GM18517 (cell line): ENCODE results near the gene SAMSN1.

Source experiments
- ATAC-seq: cut with Tn5 transposase; IDR thresholded peaks from one replicate; pipeline ENCODE4 v1.9.1; 2021; ENCODE audit warnings: mild to moderate bottlenecking, moderate library complexity; ENCODE audit not compliant: unreplicated experiment

Gene SAMSN1

DNA sequence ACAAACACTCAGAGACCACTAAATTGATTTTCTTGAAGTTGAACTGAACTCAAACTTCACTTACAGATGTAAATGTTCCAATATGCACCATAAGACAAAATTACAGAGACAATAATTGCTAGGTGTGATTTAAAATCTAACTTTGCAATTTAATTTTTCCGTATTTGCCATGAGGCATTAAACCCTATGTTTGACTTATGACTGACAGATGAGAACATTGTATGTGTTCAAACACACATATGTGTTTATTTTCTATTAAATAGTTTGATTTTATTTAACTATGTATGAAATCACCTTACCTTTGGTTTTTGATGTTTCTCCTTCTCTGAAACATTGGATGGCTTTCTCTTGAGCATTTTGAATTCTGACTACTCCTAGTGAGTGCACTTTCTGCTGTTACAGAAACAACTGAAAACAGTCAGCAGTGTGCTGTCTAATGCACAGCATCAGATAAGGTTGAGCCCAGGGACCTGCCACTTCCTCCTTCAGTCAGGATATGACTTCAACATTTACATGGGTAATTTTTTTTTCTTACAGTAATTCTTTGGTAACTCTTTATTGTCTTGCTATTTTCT lies at the start of gene SAMSN1:
Gene SAMSN1, minus strand, starts transcription at position 410 of the 575 bp plus-strand sequence. Its CDS starts 54 bp downstream, at position 356.
- ATAC-seq, result peak; percentile 91

DNA sequence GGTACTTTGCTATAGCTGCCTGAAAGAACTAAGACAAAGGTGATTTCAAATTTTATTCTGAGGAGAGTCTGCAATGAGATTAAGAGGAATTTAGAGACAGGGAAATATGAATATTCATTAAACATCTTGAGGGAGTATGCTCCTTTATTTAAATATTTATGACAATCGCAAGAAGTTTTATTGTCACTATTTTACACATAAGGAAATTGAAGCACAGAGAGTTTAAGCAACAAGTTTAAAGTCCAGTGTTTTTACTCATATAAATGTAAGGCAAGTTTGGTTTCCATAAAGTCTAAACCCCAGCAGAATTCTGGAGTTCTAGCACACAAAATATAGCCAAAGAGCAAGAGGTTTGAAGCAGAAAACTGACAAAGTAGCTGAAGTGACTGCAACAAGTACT lies 49.3 kb upstream of the SAMSN1 start:
- no peak for ATAC-seq

DNA sequence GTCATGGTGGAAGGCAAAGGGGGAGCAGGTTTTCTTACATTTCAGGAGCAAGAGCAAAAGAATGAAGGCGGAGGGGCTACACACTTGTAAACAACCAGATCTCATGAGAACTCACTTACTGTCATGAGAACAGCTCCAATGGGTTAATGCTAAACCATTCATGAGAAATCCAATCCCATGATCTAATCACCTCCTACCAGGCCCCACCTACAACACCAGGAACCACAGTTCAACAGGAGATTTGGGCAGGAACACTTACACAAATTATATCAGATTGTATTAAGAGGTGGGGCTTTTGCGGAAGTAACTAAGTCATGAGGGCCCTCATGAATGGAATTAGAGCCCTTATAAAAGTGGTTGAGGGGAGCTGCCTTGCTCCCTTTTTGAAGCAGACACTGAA lies 48.9 kb upstream of the SAMSN1 start:
- no peak for ATAC-seq

DNA sequence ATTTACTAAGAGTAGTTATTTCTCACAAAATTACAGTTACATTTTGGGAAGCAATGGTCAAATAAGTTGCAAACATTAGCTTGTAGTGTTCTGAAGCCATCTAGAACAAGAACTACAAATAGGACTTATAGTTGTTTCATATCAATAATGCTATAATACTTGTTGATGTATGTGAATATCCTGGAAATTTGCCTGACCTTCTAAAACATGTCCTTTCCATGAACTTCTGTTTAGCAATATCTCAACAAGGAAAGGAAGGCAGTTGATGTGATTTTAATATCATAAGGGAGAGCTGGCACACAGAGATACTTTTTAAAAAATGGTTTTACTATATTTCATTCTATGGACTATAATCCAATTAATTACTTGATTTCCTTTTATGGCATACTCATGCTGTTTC lies 47.1 kb upstream of the SAMSN1 start:
- no peak for ATAC-seq

DNA sequence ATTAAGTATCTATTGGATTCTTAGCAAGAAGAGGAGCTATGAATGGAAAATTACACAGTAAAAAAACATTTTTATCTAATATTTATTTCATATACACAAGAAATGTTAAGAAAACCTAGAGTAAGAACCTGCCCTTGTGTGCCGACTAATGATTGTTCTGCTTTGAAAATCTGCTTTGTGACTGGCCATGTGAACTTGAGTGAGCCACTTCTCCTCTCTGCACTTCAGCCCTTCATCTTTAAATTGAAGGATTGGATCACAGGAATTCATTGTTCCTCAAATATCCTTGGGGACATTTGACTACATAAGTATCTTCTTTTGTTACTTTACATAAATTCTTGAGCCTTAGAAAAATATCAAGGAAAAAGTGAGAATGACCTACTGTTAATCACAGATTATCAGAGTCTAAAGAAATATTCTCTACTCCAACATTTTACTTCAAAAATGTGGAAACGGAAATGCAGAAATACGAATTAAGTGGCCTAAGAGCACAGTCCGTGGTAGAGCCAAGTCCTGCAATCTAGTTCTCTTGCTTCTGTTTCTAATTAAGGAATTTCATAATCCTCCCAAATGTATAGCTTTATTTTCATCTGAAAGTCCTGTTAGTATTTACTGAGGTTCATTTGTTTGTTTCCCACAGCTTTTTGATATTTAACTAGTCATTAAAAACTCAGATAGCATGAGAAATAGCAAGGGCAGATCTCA lies 46.3 kb upstream of the SAMSN1 start:
- no peak for ATAC-seq

DNA sequence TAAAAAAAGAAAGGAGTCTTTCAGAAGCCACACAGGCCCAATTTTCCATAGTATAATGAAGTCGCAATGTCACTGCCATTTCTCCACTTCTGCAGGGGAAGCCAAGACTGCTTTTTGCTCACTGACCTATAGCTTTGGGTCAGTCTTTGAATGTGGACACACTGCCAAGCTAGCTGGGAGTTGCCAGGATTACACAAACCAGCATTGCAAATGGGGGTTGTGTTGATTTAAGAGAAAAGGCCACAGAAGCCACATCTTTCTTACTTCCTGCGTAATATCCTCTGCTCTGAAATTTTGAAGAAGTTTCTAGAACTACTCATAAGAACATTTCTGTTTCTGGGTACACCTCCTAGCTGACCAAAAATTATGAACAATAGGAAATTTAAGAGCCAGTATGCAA lies 45.8 kb upstream of the SAMSN1 start:
- ATAC-seq, result no peak

DNA sequence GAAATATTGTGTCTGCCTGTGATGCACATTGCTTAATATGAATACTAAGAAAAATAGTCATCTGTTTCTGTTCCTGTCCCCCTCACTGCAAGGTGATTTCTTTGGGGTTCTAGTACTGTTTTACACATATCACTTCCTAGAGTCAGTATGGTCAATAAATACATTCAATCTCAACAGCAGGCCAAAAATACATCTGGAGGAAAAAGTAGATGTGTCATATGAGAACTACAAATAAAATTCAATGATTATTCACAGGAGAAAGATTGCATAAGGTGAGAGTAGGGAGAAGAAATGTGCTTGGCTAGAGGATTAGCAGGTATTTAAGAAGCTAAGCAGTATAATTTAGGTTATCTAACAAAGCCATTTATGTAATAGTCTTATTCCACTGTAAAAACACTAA lies 45.3 kb upstream of the SAMSN1 start:
- ATAC-seq, result no peak

DNA sequence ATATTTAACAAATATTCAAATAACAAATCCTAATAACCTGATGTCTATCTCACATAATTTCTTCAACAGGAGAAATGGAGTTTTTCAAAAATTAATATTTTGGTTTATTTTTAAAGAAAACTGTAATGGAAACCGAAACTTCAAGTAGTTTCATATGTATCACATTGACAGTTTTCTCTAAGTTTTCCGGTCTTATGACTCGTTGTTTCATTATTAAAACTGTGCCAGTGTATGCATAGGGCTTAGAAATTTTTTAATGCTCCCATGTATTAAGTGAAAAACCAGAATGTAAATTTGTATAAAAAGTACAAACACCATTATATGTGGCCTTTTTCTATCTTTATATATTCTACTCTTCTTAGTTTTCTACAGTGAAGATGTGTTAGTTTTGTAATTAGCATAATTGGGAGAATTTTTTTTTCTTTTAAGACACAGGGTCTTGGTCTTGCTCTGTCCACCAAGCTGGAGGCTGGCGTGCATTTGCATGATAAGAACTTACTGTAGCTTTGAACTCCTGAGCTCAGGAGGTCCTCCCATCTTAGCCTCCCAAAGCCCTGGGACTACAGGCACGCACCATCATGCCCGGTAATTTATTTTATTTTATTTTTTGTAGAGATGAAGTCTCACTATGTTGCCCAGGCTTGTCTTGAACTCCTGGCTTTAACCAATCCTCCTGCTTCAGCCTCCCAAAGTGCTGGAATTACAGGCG lies 43.9 kb upstream of the SAMSN1 start:
- ATAC-seq, result peak; percentile 94

DNA sequence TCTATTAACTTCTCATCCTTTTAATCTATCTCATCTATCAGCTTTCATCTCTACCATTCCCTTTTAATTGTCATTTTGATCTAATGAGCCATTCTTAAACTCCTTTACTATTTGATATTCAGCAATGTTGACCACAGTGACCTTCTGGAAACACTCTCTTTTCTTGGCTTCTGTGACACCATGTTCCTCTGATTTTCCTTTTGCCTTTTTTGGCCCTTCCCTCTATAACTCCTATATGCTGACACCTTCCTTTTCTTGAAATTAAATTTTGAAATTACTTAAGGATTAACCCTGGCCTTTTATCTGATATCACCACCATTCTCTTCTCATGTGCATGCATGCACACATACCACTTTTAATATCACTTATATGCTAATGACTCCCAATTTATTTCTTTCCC lies 41.2 kb upstream of the SAMSN1 start:
- no peak for ATAC-seq

DNA sequence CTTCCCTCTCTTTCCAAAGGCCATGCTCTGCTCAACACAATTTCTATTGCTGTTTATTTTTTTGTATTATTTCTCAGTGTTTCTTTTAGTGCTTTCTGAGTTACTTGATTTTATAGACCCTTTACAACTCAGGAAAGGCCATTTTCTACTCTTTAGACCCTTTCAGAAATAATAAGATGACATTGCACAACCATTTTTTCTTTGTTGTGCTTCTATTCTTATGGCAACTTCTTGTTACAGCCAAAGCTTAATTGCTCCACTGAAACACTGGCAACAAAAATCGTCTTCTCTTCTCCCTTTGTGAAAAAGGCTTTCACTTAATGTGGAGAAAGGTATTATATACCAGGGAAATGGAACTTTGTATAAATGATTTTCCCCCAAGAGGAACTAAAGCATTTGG lies 39.0 kb upstream of the SAMSN1 start:
- ATAC-seq, result no peak

DNA sequence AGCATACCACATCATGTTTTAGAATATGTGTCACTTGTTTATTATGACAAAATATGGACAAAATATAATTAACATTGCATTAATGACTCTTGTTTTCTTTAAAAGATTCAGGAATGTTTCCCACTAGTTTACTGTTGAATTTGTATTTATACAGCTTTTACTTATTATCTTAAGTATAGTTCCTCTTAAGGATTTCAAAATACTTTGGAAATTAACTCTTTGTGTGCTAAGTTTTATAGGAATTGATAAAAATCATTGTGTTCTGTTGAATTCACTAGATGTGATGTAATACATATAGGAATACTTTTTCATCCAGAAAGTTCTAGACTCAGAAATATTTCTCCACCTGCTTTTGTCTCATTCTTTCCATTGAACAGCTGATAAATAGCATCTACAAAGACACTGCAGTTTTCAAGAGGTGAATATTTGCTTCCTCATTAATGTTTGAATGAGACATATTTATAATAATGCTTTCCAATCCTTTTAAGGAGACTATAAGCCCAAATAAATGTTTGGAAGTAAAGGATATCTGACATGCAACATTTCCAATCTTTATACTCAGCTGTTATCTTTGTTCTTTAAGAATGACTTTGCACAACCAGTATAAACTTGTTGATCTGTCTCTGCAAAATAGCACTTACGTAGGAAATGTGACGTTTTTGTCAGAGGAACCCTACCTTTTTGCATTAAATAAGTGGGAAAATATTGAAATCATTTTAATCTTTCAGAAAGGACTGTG lies 38.4 kb upstream of the SAMSN1 start:
- no peak for ATAC-seq

DNA sequence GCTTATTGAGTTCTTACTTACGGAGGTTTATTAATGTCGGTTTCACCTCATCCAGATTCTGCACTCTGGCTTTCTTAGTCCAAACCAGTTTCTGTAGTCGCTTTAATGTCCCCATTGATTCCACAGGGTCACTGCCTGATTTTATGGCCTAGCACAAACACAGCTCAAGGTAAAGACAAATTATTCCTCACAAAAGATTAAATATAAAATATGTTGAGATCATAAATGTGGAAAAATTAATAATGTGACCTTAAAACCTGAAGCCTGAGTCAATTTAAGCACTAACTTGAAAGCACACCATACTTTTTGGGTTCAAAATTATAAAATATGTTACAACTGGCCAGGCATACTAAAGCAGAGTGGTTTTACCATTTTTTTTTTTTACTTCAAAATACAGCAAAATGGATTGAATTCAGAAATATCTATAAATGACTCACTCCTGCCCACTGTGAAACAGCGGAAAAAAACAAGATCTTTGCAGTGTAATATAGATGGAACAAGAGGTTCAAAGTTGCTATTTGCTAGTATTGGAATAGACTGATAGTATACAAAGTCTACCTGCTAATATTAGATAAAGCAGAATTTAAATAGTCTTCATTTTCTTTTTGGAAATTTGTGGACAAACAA lies 37.6 kb upstream of the SAMSN1 start:
- ATAC-seq, result no peak

DNA sequence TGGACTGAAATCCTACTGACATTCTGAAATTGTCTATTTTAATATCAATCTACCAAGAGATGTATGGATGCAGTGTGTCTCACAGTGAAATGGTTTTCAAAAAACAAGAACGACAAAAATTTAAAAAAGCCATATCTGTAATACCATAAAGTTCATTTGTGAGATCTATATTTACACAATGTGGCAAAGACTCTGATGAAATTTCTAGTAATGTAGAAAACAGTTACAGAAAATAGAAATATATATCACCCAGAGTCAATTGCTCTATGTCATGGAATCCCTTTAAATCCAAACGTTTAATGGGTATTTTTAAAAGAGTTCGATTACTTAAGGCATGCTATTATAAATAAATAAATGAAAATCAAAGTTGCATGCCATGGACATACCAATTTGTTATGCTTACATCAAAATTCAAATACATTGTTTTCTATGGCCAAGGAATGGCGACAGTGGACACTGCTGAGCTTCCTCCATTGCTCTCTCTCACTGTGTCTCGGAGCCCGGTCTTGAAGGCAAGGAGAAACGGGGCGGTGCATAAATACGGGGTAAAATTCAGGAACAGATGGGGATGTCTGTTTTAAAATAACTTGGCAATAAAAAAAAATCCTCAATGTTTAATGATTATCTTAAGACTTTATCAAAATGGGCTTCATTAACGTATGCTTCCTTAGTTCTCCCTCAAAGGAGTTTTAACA lies 37.0 kb upstream of the SAMSN1 start:
- no peak for ATAC-seq

DNA sequence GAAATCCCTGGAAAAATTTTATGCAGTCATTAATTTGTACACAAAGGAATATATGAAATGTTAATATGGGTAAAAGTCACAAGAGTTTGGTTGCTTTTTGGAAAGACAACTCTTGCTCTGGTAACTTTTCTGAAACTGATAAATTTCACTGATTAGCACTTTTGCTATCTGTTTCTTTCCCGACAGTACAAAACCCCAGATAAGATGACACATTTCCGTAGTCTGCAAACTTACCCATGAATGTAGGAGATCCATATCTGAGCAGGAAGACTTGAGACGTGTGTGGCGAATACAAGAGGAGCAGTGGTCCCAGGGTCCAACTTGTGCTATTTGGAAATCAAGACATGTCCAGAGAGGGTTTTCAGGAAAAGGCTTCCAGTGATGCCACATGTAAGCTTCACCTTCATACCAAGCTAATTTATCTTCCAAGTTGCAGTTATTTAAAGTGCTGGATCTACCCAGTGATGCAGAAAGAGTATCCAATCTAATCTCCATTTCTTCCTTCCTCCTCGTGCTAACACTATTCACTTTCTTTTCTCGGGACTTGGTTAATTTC lies 35.9 kb upstream of the SAMSN1 start:
- no peak for ATAC-seq

DNA sequence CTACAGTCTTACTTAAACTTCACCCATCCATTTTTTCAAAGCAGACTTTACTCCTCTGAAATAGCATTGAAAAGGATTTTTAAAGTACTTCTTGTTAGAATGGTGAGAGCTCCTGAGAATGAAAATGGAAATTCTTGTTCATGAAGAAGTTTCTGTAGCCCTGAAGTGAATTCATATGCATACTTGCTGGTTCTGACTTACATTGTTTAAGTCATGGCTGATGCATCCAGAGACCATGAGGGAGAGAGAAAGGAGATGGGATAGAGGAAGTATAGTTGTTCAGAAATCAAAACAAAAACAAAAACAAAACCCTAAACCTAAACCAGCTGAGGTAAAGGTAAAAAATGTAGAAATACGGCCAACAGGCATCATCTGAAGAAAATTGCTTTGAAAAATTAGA lies 27.1 kb upstream of the SAMSN1 start:
- ATAC-seq, result no peak

DNA sequence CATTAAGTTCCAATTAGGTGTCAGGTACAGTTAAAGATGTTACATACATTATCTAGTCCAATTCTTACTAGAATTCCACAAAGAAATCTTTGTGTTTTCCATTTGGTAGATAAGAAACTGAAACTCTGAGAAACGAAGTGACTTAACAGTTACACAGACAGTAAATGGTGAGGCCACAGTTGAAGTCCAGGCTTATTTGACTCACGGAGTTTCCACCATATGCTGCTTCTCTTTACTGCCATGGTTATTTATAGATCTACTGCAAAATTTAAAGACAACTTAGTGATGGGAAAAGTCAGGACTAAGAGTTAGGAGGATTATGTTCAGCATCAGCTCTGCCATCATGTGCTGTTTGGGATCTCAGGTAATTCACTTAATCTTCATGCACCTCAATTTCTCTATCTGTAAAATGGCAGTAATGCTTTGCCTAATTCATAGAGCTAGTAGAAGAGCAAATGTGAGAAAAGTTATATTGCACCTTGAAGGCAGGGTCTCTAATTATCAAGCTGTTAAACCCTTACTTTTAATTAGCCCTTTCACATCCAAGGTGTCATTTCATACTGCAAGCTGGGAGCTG lies 26.2 kb upstream of the SAMSN1 start:
- no peak for ATAC-seq

DNA sequence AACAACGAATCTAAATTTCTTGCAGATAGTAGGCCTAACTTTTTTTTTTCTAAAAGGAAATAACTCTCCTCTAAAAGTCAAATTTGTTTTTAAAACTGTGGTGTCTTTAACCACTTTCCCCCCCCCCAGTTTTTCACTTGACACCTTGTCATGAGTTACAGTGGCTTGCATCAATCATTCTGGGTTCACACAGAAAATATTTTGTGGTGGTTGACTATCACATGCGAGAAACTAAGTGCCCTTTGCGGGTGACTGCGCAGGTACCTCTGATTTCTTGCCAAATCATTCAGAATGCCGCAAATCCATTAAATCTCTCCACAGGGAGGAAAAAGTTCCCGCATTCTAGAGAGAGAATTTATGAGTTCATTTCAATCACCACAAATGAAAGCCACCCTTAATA lies 23.8 kb upstream of the SAMSN1 start:
- ATAC-seq, result no peak

DNA sequence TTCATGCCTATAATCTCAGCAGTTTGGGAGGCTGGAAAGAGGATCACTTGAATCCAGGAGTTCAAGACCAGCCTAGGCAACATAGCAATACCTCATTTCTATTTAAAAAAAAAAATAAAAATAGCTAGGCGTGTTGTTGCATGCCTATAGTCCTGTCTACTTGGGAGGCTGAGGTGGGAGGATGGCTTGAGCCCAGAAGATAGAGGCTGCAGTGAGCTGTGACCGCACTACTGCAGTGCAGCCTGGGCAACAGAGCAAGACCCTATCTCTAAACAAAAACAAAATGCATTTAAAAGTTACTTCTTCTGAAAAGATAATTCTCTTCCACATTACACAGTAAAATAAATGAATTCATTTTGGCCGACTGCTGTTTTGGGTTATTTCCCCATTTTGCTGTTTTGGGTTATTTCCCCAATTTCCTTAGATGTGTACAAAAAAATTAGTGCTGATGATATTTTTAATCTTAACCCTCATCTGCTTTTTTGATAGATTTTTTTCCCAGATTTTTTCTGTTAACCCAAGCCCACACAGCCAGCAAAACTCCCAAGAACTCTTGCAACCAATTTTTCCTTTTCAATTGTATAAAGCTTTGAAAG lies 23.0 kb upstream of the SAMSN1 start:
- ATAC-seq, result no peak
